ENCODE measurements around the gene NMB.

Gene NMB

GRCh38 chr15:84611631-84612030 lies 46.4 kb downstream of the NMB start:
- peak; percentile 64 for DNase-seq (ENCODE audit: low spot score)

- no peak for DNase-seq (ENCODE audit: low spot score)
Observed at GRCh38 chr15:84609818-84610525, 48.0 kb downstream of the NMB start.

DNA sequence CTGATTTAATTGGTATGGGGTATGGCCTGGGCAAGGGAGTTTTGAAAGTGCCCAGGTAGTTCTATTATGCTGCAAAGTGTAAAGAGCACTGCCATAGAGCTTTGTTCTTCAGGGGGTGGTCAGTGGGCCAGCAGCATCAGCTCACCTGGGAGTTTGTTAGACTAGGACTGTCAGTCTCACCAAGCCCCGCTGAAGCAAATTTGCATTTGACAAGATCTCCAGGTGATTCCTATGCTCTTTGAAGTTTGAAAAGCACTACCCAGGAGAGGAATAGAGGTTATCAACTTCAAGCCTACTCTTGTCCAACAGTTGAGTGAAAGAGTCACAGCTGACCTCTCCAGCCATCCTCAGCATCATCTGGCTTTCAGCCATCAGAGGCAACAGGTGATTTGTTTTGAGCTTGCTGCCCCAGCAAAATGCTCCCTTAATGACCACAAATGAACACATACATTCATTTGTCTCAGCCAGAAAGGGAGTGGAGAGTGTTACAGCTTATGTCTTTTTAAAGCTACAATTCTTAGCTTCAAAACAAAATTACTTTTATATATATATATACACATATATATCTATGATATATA lies 49.2 kb downstream of the NMB start:
- no peak for DNase-seq (ENCODE audit: low spot score)

GRCh38 chr15:84606653-84607120 lies 51.3 kb downstream of the NMB start:
- DNase-seq (ENCODE audit: low spot score) = no peak

- DNase-seq (ENCODE audit: low spot score) = no peak
Observed at GRCh38 chr15:84605554-84605882, 52.5 kb downstream of the NMB start.
